ENCODE data around the gene HRAS. TPM values are rescaled to one million over a fixed set of nuclear protein-coding genes. Genes with fewer than 3 reads are reported as not detected.

The HRAS gene
- polyA plus RNA-seq, 1 of the 3 experiments (the other 2 are of a cell fraction) = 217 TPM

GRCh38 chr11:577611-577894, 42.2 kb upstream of the HRAS start:
- 13% methylated on average over 6 of the region's 6 CpGs for WGBS (ENCODE audit: low lambda C conversion rate)
- Histone ChIP-seq H3K27ac (ENCODE audit: low read depth in 2 of 2, low read length in 1 of 2) (no peak overlapping the region; a peak in 1 of 4 replicates), H3K4me3 (ENCODE audit: low read depth in 2 of 2, low read length in 1 of 2) (peak overlapping the region; percentile 93 to 98), H3K27me3 (ENCODE audit: insufficient read depth) (no peaks in the 10 kb centered on the region), H3K9ac (peak overlapping the region; percentile 89), H3K9me2 (no peaks in the 10 kb centered on the region), H3K4me1 (ENCODE audit: control insufficient read depth in 1 of 2, insufficient read depth in 2 of 2, low read depth in 1 of 2, low read length in 1 of 2) (peaks cover 4 to 29% of the 10 kb centered on the region in 2 experiments; a peak in 3 of 4 replicates), H3K79me2 (ENCODE audit: insufficient read depth) (peaks cover 63% of the 10 kb centered on the region), H2AFZ (ENCODE audit: low read depth) (no peak overlapping the region), H3K36me3 (replicated peaks in 1 of 2; ENCODE audit: control insufficient read depth in 1 of 2, insufficient read depth in 2 of 2, low read length in 1 of 2) (peaks cover 0 to 4% of the 10 kb centered on the region in 2 experiments), H3F3A (replicated peaks; ENCODE audit: insufficient read depth) (no peaks in the 10 kb centered on the region), H4K20me1 (ENCODE audit: insufficient read depth) (peaks cover 57% of the 10 kb centered on the region), H3K9me3 (no peaks in the 10 kb centered on the region), H3K4me2 (peak overlapping the region; percentile 92)
- TF ChIP-seq RXRA (IDR thresholded peaks at IDR 0.05; ENCODE audit: borderline replicate concordance, low read depth) = no peak
- no peak for DNase-seq
- ChIA-PET POLR2A (interaction anchor here (0.9 kb wide), 2 partner anchors 8 to 208 kb away, joined by 3 read pairs; no protein-coding TSS in a partner anchor), CTCF (interaction anchor here (0.6 to 2.2 kb wide), 2 partner anchors 23 to 59 kb away, joined by 3 to 9 read pairs; no protein-coding TSS in a partner anchor)

- Histone ChIP-seq H3K79me2 (ENCODE audit: insufficient read depth) (peaks cover 58% of the 10 kb centered on the region), H3K36me3 (replicated peaks in 1 of 2; ENCODE audit: control insufficient read depth in 1 of 2, insufficient read depth in 2 of 2, low read length in 1 of 2) (peaks cover 0 to 4% of the 10 kb centered on the region in 2 experiments), H2AFZ (ENCODE audit: low read depth) (no peak overlapping the region), H3K9me2 (no peaks in the 10 kb centered on the region), H3K4me1 (ENCODE audit: control insufficient read depth in 1 of 2, insufficient read depth in 2 of 2, low read depth in 1 of 2, low read length in 1 of 2) (peaks cover 4 to 29% of the 10 kb centered on the region in 2 experiments; a peak in 3 of 4 replicates), H3K27ac (ENCODE audit: low read depth in 2 of 2, low read length in 1 of 2) (peak overlapping the region; percentile 42 to 58; a peak in 3 of 4 replicates), H3K4me2 (peak overlapping the region; percentile 92), H4K20me1 (ENCODE audit: insufficient read depth) (peaks cover 53% of the 10 kb centered on the region), H3F3A (replicated peaks; ENCODE audit: insufficient read depth) (no peaks in the 10 kb centered on the region), H3K4me3 (ENCODE audit: low read depth in 2 of 2, low read length in 1 of 2) (peak overlapping the region; percentile 93 to 98), H3K9ac (peak overlapping the region; percentile 89), H3K9me3 (no peaks in the 10 kb centered on the region), H3K27me3 (ENCODE audit: insufficient read depth) (no peaks in the 10 kb centered on the region)
- no peak for DNase-seq
- 3% methylated on average over 21 of the region's 48 CpGs for WGBS (ENCODE audit: low lambda C conversion rate)
- 0 out of 2 replicates have a peak, but pooled peaks have one; percentile 20 for TF ChIP-seq MXI1 (IDR thresholded peaks at IDR 0.05; ENCODE audit: low read depth, low read length)
- TF ChIP-seq MEF2A (IDR thresholded peaks at IDR 0.05; ENCODE audit: borderline replicate concordance, low read depth) = no peak
- ChIA-PET CTCF (interaction anchor here (0.6 to 2.2 kb wide), 2 partner anchors 22 to 58 kb away, joined by 3 to 9 read pairs; no protein-coding TSS in a partner anchor), POLR2A (interaction anchor here (0.9 kb wide), 2 partner anchors 9 to 209 kb away, joined by 3 read pairs; no protein-coding TSS in a partner anchor)
These were observed 41.6 kb upstream of the HRAS start for GRCh38 chr11:576811-577610.

- H3K27ac ChIP-seq (ENCODE audit: low read depth in 2 of 2, low read length in 1 of 2) = peak within 1 kb of the TSS; percentile 77 to 98
- H3K27me3 ChIP-seq (ENCODE audit: insufficient read depth) = no peaks in the 10 kb centered on the region
- ChIA-PET CTCF (interaction anchor here (0.6 to 1.5 kb wide), 5 partner anchors 10 to 151 kb away, joined by 3 to 5 read pairs (median 3); no protein-coding TSS in a partner anchor), POLR2A (interaction anchor here (0.7 to 1.8 kb wide), 6 partner anchors 10 to 70 kb away, joined by 3 to 14 read pairs (median 3); no protein-coding TSS in a partner anchor)
- peaks cover 49% of the 10 kb centered on the region for H3K79me2 ChIP-seq (ENCODE audit: insufficient read depth)
- 1% methylated on average over 32 of the region's 99 CpGs for WGBS (ENCODE audit: low lambda C conversion rate)
- H4K20me1 ChIP-seq (ENCODE audit: insufficient read depth) = peaks cover 45% of the 10 kb centered on the region
- H3K4me2 ChIP-seq = peak within 1 kb of the TSS; percentile 97
- H3K9me3 ChIP-seq = no peaks in the 10 kb centered on the region
- peaks cover 4 to 29% of the 10 kb centered on the region in 2 experiments; a peak in 3 of 4 replicates for H3K4me1 ChIP-seq (ENCODE audit: control insufficient read depth in 1 of 2, insufficient read depth in 2 of 2, low read depth in 1 of 2, low read length in 1 of 2)
- H2AFZ ChIP-seq (ENCODE audit: low read depth) = peak within 1 kb of the TSS; percentile 93
- H3K4me3 ChIP-seq (ENCODE audit: low read depth in 2 of 2, low read length in 1 of 2) = peak within 1 kb of the TSS; percentile 93 to 98
- H3K9ac ChIP-seq = peak within 1 kb of the TSS; percentile 89
- H3F3A ChIP-seq (replicated peaks; ENCODE audit: insufficient read depth) = no peaks in the 10 kb centered on the region
- H3K36me3 ChIP-seq (replicated peaks in 1 of 2; ENCODE audit: control insufficient read depth in 1 of 2, insufficient read depth in 2 of 2, low read length in 1 of 2) = no peaks in the 10 kb centered on the region
- H3K9me2 ChIP-seq = no peaks in the 10 kb centered on the region
- DNase-seq = peak; percentile 100
- TF ChIP-seq IRF3 (IDR thresholded peaks at IDR 0.05; ENCODE audit: low read depth, low read length) (no peak), REST (IDR thresholded peaks at IDR 0.05; ENCODE audit: low read depth, low read length) (0 out of 2 replicates have a peak, but pooled peaks have one; percentile 41), FOXJ3 (CRISPR knock-in tag; IDR thresholded peaks at IDR 0.05) (no peak), JUND (IDR thresholded peaks at IDR 0.05) (no peak), RAD21 (IDR thresholded peaks at IDR 0.05; ENCODE audit: low read length) (no peak), FOSL2 (IDR thresholded peaks at IDR 0.05; ENCODE audit: borderline replicate concordance, low read depth) (no peak), SMC3 (IDR thresholded peaks at IDR 0.05; ENCODE audit: low read depth, low read length) (no peak), TCF12 (IDR thresholded peaks at IDR 0.05) (no peak), NFIC (IDR thresholded peaks at IDR 0.05; ENCODE audit: borderline replicate concordance) (no peak)
These were observed 40.8 kb upstream of the HRAS start, which contains the start of gene PHRF1 for GRCh38 chr11:575996-576768. TSS of gene PHRF1 (plus strand) at chr11:576470. CDS start at chr11:581513, 5,043 bp downstream.
